ENCODE results near the gene THRAP3. TPM values are rescaled to one million over a fixed set of nuclear protein-coding genes. Genes with fewer than 3 reads are reported as not detected.
A peak's percentile ranks its signal among the peaks of the same experiment; 100 is the strongest.

Gene THRAP3
- total and polyA plus RNA-seq, 2 of the 8 experiments (the other 6 are each of a cell fraction or from before 2014, with no cell fraction given), result 40.2 to 183 TPM

DNA sequence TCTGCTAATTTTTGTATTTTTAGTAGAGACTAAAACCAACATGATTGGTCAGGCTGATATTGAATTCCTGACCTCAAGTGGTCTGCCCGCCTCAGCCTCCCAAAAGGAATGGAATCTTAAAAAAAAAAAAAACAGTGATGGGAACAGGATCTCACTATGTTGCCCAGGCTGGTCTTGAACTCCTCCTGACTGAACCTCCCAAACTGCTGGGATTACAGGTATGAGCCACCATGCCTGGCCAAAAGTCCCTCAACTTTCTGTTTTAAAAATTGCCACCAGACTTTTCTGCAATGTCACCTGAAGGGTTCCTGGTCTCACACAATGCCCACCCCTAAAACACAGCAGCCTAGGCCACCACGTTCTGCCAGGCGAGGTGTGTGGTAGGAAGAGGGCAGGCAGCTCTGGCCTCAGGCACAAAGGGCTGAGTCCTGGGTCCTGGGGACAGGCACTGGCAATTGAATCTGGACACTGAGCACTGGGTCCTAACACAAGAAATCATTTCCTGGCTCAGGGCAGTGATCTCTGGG lies 21.2 kb upstream of the THRAP3 start:
- peak overlapping the region; percentile 85 for H3K4ac ChIP-seq (replicated peaks; ENCODE audit: insufficient read length, low read depth, low read length)
- H3K23me2 ChIP-seq (ENCODE audit: low read depth, low read length), result no peaks in the 10 kb centered on the region
- H3K56ac ChIP-seq (replicated peaks; ENCODE audit: insufficient read length, low read depth, low read length), result no peak overlapping the region
- H3K4me3 ChIP-seq (ENCODE audit: extremely low read depth in 1 of 4, insufficient read depth in 2 of 4, low read depth in 3 of 4, low read length in 4 of 4), result no peak overlapping the region
- 89% methylated on average over 3 of the region's 3 CpGs; no CpG with 5 or more reads in 1 of the 2 experiments for WGBS, 2 experiments (ENCODE audit: extremely low coverage in 1 of 2, insufficient coverage in 1 of 2, insufficient read length in 1 of 2, insufficient replicate concordance in 2 of 2, low coverage in 1 of 2, low lambda C conversion rate in 2 of 2, missing lambda C conversion rate in 1 of 2)
- H3K4me2 ChIP-seq (ENCODE audit: insufficient read depth in 1 of 2, low read depth in 2 of 2, low read length in 2 of 2), result no peak overlapping the region
- H3K27ac ChIP-seq (ENCODE audit: low read depth, low read length), result no peak overlapping the region
- H2BK120ac ChIP-seq (replicated peaks; ENCODE audit: low read depth, low read length), result peak overlapping the region; percentile 48
- no peaks in the 10 kb centered on the region for H3K9me3 ChIP-seq (ENCODE audit: insufficient read depth in 2 of 2, low read depth in 1 of 2, low read length in 1 of 2)
- H3K23ac ChIP-seq (ENCODE audit: insufficient read length), result no peak overlapping the region
- peak overlapping the region; percentile 69; the same call in 1 of the 2 replicates for H4K8ac ChIP-seq (ENCODE audit: extremely low read depth, insufficient read depth, low read length)
- H3K4me1 ChIP-seq (replicated peaks in 1 of 4; ENCODE audit: control insufficient read depth in 3 of 4, insufficient read depth in 4 of 4, low read length in 3 of 4), result peaks cover 0 to 10% (median 3%) of the 10 kb centered on the region in 4 experiments; a peak in 5 of 7 replicates
- H2BK5ac ChIP-seq (ENCODE audit: low read depth, low read length), result no peak overlapping the region
- no peaks in the 10 kb centered on the region for H3K36me3 ChIP-seq (ENCODE audit: control insufficient read depth in 2 of 4, insufficient read depth in 4 of 4, low read length in 3 of 4)
- no peaks in the 10 kb centered on the region for H4K20me1 ChIP-seq (replicated peaks in 1 of 2; ENCODE audit: control insufficient read depth in 1 of 2, insufficient read depth in 2 of 2, low read length in 2 of 2)
- no peak overlapping the region for H2BK20ac ChIP-seq (ENCODE audit: low read length)
- CTCF ChIA-PET (ENCODE audit: partially characterized antibody), result interaction anchor here (1.1 to 1.6 kb wide), 2 partner anchors 13 to 15 kb away, joined by 3 to 7 read pairs; no protein-coding TSS in a partner anchor
- POLR2A ChIA-PET (ENCODE audit: partially characterized antibody), result interaction anchor here (1.7 to 2.7 kb wide), 2 partner anchors 10 to 20 kb away, joined by 4 to 7 read pairs; partner anchors contain the start of gene THRAP3
- DNase-seq (ENCODE audit: low read depth in 1 of 2, low spot score in 2 of 2) (no peak), FAIRE-seq (no peak)
- H3K79me2 ChIP-seq (ENCODE audit: control insufficient read depth in 1 of 2, insufficient read depth in 2 of 2, low read length in 2 of 2), result no peaks in the 10 kb centered on the region
- peak overlapping the region; percentile 60 for H2AFZ ChIP-seq (ENCODE audit: low read length)
- H3K27me3 ChIP-seq (replicated peaks in 1 of 4; ENCODE audit: control insufficient read depth in 3 of 4, extremely low read depth in 1 of 4, insufficient read depth in 3 of 4, low read length in 3 of 4), result no peaks in the 10 kb centered on the region
- H4K91ac ChIP-seq (replicated peaks; ENCODE audit: insufficient read length, low read length), result no peak overlapping the region
- H2AK5ac ChIP-seq (ENCODE audit: low read depth, low read length), result no peak overlapping the region
- no peak overlapping the region for H3K9ac ChIP-seq (replicated peaks in 1 of 4; ENCODE audit: extremely low read depth in 1 of 4, low read depth in 3 of 4, low read length in 3 of 4)
- peak overlapping the region; percentile 43; the same call in 1 of the 2 replicates for H2BK12ac ChIP-seq (ENCODE audit: low read depth, low read length)
- no peak overlapping the region for H3K14ac ChIP-seq (ENCODE audit: insufficient read length)
- no peak overlapping the region for H2BK15ac ChIP-seq (ENCODE audit: low read length)
- H3K79me1 ChIP-seq (ENCODE audit: low read depth, low read length), result no peaks in the 10 kb centered on the region
- H4K5ac ChIP-seq (ENCODE audit: insufficient read length, low read depth, low read length), result peak overlapping the region; percentile 27
- H3K18ac ChIP-seq (ENCODE audit: extremely low read depth, low read length), result no peak overlapping the region; the same call in 1 of the 2 replicates
- no peak for TF ChIP-seq KDM4A (IDR thresholded peaks at IDR 0.05; ENCODE audit: low read depth, low read length, severe bottlenecking)
- no peak for TF ChIP-seq SAP30 (IDR thresholded peaks at IDR 0.05; ENCODE audit: insufficient read depth, insufficient replicate concordance, low read length)
- no peak for TF ChIP-seq TCF12 (IDR thresholded peaks at IDR 0.05; ENCODE audit: low read depth, low read length)
- TF ChIP-seq TAF7 (optimal IDR thresholded peaks at IDR 0.05; ENCODE audit: borderline replicate concordance, low read depth, low read length), result no peak
- TF ChIP-seq HDAC6 (IDR thresholded peaks at IDR 0.05; ENCODE audit: low read depth, low read length), result no peak
- TF ChIP-seq EGR1 (IDR thresholded peaks at IDR 0.05; ENCODE audit: borderline replicate concordance, low read depth, low read length), result no peak
- no peak for TF ChIP-seq RBBP5 (IDR thresholded peaks at IDR 0.05; ENCODE audit: borderline replicate concordance, low read depth, low read length)
- no peak for TF ChIP-seq RAD21 (IDR thresholded peaks at IDR 0.05 in 1 of 2, conservative IDR thresholded peaks at IDR 0.05 in 1 of 2; ENCODE audit: low read depth in 2 of 2, low read length in 2 of 2)
- TF ChIP-seq SUZ12 (IDR thresholded peaks at IDR 0.05; ENCODE audit: low read length), result no peak
- TF ChIP-seq CTCF (IDR thresholded peaks at IDR 0.05; ENCODE audit: control extremely low read depth in 1 of 3, insufficient read depth in 1 of 3, low read depth in 1 of 3, low read length in 3 of 3), result no peak

Data from H1 (cell line).